Iris pigment epithelial cell (primary cell): ENCODE measurements around the gene TJP2.
A peak's percentile ranks its signal among the peaks of the same experiment; 100 is the strongest.

Experiments used
- DNase-seq: peaks from one replicate; pipeline ENCODE4 v3.0.0-alpha.2; 2011; ENCODE audit warnings: low read depth

TJP2 gene

GRCh38 chr9:69191231-69191630, 17.2 kb downstream of the TJP2 start:
- no peak for DNase-seq

DNA sequence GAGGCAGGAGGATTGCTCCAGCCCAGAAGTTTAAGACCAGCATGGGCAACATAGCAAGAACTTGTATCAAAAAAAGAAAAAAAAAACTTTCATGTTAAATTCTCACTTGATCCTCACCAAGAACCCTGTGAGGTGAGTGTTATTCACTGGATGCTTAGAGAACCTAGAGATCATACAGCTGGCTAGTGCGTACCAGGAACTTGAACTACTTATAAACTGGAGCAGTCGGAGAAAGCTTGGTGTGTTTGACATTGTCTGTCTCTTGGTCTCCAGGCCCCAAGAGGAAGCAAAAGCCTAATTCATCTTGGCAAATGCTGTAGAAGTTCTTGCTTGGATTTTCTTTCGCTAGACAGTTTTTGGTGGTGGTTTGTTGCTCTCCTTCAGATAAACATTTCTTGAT, 18.1 kb downstream of the TJP2 start:
- no peak for DNase-seq

DNA sequence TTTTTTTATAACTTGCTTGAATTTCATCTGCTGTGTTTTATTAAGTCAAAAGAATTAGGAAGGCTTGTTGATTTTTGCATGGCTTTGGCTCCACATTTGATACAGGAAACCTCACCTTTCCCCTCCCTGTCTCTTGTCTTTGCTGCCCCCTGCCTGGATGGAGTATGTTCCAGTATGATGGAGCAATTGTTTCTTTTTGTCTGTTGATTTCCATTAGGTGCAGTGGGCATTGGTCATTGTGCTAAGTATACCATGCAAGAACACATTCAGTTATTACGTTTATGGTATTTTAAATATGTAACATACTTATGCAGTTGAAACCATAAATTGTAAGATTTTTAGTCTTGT, 19.6 kb downstream of the TJP2 start:
- DNase-seq, result no peak

GRCh38 chr9:69194702-69195418, 20.8 kb downstream of the TJP2 start:
- no peak for DNase-seq

DNA sequence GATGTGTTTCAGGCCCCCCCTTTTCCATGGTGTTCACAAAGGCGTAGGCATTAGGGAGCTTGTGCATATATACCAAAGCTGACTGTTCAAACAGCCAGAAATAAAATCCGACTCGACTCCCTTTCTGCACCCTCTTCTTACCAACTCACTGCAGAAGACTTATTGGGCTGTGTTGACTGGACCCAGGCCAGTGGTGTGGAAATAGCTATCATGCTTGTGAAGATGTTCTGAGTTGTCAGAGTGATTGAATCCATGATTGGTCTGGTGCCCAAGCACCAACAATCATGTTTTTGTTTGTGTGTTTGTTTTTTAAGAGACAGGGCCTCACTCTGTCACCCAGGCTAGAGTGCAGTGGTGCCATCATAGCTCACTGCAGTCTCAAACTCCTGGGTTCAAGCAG, 21.6 kb downstream of the TJP2 start:
- peak; percentile 50 for DNase-seq

DNA sequence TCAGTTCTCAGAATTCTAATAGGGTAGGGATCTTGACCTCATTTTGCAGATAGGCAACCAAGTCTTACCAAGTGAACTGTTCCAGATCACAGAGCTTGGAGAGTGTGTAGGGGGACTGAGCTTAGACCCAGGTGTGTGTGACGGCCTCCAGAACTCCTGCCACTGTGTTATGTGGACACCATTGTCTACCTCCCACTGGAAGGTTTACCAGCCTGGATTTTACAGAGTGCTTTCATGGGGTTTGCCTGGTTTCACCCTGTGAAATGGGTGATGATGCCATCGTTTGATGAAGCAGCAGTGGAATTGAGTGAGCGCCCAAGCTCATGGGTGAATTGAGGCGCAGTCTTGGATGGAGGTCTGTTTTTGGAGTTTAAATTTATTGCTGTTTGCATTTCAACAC, 23.6 kb downstream of the TJP2 start:
- DNase-seq, result no peak

GRCh38 chr9:69198521-69199220, 24.6 kb downstream of the TJP2 start:
- DNase-seq, result peak; percentile 28

- peak; percentile 67 for DNase-seq
These were observed 25.8 kb downstream of the TJP2 start for GRCh38 chr9:69199769-69200470.

DNA sequence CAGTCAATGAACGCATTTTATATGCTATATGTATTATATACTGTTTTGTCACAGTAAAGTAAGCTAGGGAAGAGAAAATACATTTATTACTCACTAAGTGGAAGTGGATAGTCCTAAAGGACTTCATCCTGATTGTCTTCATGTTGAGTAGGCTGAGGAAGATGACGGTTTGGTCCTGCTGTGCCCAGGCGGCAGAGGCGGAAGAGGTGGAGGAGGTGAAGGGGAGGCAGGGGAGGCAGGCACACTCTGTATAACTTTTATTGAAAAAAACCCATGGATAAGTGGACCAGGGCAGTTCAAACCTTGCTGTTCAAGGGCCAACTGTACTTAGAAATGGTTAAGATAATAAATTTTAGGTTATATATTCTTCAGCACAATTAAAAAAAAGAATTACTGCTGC, 28.5 kb downstream of the TJP2 start:
- DNase-seq, result no peak

GRCh38 chr9:69204326-69204725, 30.2 kb downstream of the TJP2 start:
- DNase-seq, result peak; percentile 12

DNA sequence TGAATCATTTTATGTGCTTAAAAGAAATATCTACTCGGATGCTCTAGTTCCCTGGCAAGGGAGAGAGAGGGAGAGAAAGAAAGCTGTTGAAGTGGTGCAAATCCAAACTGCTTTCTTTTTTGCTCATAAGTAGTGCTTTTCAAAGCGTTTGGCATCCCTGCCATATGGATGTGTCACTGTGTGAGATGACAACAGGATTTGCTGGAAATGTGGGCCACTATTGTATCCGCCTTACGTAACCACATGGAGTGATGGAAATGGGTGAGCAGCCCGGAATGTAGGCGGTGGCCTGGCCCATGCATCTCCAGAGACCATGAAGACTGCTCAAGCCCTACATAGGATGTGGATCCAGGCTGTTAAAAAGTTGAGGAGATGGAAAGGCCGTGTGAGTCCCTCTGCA, 30.8 kb downstream of the TJP2 start:
- DNase-seq, result peak; percentile 22

- no peak for DNase-seq
These were observed 32.0 kb downstream of the TJP2 start for GRCh38 chr9:69206047-69206446.

- no peak for DNase-seq
These were observed 33.4 kb downstream of the TJP2 start for GRCh38 chr9:69207503-69207902.

DNA sequence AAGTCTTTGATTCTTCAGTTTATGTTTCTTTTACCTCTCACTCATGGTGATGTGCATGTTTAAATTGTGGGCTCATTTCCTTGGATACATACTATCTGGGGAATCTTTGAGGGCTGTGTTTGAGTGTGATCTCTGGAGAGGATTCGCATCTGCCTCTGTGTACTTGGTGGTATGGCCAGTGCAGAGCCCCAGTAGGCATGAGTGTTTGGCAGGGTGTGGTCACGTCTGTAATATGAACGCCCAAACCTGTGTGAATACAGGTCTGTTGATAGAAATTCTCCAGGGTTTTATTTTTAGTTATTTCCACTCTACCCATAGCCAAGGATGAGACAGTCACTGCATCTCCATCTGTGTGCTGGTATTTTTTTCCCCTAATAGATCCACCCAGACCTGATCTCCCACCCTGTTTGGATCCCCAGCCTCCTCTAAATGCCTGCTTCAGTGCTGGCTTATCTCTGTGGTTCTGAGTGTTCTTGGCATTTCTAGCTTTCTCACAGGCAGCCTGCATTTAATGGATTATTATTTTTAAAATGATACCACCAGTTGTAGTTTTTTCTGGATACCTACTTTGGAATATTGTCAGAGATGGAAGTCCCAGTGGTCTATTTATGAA, 37.5 kb downstream of the TJP2 start:
- no peak for DNase-seq

DNA sequence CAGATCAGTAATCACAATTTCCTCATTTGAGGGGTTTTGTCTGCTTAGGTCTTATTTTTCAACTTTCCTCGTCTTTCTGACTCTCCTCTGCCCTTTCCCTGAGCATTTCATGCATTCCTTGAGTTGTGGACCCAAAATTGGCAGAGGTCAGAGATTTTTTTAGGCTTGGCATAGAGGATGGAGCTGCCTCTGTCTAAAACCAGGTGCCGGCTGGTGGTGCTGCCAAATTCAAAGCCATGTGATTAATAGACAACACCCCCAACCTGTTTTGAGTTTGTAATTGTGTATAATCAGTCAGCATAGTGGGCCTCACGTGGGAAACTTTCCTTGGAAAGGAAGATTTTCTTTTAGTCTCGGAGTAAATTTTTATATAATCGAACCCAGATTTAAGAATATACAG, 39.6 kb downstream of the TJP2 start:
- no peak for DNase-seq

- no peak for DNase-seq
These were observed 40.9 kb downstream of the TJP2 start for GRCh38 chr9:69214939-69215338.

GRCh38 chr9:69215774-69216485, 41.9 kb downstream of the TJP2 start:
- peak; percentile 14 for DNase-seq

GRCh38 chr9:69218166-69218565, 44.1 kb downstream of the TJP2 start:
- DNase-seq, result no peak

GRCh38 chr9:69221036-69221435, 47.0 kb downstream of the TJP2 start:
- no peak for DNase-seq

DNA sequence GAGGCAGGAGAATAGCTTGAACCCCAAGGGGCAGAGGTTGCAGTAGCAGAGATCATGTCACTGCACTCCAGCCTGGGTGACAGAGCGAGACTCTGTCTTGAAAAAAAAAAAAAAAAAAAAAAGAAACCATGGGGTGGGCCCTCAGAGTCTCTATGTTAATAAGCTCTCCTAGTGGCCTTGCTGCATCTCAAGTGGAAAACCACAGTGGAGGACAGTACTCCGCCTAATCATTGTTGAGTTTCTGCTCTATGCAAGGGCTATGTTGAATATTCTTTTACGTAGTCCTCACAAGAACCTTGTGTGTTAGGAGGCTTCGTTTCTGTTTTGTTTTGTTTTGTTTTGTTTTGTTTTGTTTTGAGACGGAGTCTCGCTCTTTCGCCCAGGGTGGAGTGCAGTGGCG, 48.9 kb downstream of the TJP2 start:
- no peak for DNase-seq

DNA sequence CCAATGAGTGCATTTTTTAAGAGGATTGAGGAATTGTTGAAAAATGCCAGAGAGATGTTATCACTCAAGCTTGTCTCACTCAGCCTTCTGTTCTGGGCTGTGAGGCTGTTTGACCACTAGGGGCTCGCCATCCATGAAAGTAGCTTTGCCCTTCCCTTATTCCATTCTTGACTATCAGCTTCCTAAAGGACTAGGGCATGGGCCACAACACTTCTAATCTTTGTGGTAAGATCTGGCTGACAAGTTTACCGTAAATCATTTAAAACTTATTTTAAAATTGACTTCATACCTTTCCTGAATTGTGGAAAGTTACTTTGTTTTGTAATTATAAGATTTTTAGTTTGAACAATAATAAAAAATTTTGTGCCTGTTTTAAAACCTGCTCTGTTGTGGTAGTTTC, 49.5 kb downstream of the TJP2 start:
- DNase-seq, result peak; percentile 83

GRCh38 chr9:69229367-69229766, 55.3 kb downstream of the TJP2 start:
- no peak for DNase-seq
